Endothelial cell of umbilical vein (primary cell): ENCODE measurements around the gene OSBPL8.
A peak's percentile ranks its signal among the peaks of the same experiment; 100 is the strongest.

Experiments used
- CTCF ChIP-seq, 2 donors: IDR thresholded peaks; 1 replicate in 1 of 2; 2 replicates in 1 of 2; pipeline ENCODE4 v1.5.1; 2011; ENCODE audit warnings: low read length in 2 of 2, mild to moderate bottlenecking in 2 of 2, moderate library complexity in 2 of 2, control low read depth in 1 of 2, inconsistent platforms in 1 of 2, low read depth in 1 of 2; ENCODE audit not compliant: insufficient read depth in 1 of 2; ENCODE audit errors: extremely low read depth in 1 of 2
- EZH2 ChIP-seq: IDR thresholded peaks from 2 replicates; pipeline ENCODE4 v1.6.1; 2012; ENCODE audit warnings: borderline replicate concordance, low read depth, mild to moderate bottlenecking, moderate library complexity, low read length, inconsistent platforms; ENCODE audit not compliant: severe bottlenecking
- FOS ChIP-seq: IDR thresholded peaks from 2 replicates; pipeline ENCODE4 v1.6.1; 2011; ENCODE audit warnings: mild to moderate bottlenecking, low read length, moderate library complexity, borderline replicate concordance; ENCODE audit not compliant: insufficient read depth
- GATA2 ChIP-seq: IDR thresholded peaks from 2 replicates; pipeline ENCODE4 v1.7.0; 2011; ENCODE audit warnings: low read depth, mild to moderate bottlenecking, moderate library complexity, mixed read lengths, low read length; ENCODE audit not compliant: insufficient read length, insufficient read depth
- JUN ChIP-seq: IDR thresholded peaks from 2 replicates; pipeline ENCODE4 v1.6.1; 2011; ENCODE audit warnings: borderline replicate concordance, low read depth; ENCODE audit not compliant: insufficient read length, insufficient read depth
- MYC ChIP-seq: IDR thresholded peaks from one replicate; pipeline ENCODE4 v1.6.1; 2011; ENCODE audit warnings: mild to moderate bottlenecking, low read depth, low read length
- POLR2A ChIP-seq: IDR thresholded peaks from 2 replicates; pipeline ENCODE4 v1.6.1; 2012; ENCODE audit warnings: low read depth, mild to moderate bottlenecking, control low read depth, low read length
- POLR2AphosphoS5 ChIP-seq: IDR thresholded peaks from 2 replicates; pipeline ENCODE4 v1.6.1; 2012; ENCODE audit warnings: low read depth, mild to moderate bottlenecking, control low read depth, low read length, moderate library complexity; ENCODE audit not compliant: insufficient read depth
- TF ChIP-seq, protein P1 (sequence below): IDR thresholded peaks from 2 replicates; pipeline ENCODE4 v1.6.1; 2011; ENCODE audit not compliant: insufficient read depth, insufficient read length

- TF ChIP-seq CTCF (IDR thresholded peaks at IDR 0.05; ENCODE audit: extremely low read depth in 1 of 2, insufficient read depth in 1 of 2, low read depth in 1 of 2, low read length in 2 of 2), result no peak
- TF ChIP-seq POLR2AphosphoS5, result no peak
- no peak for TF ChIP-seq EZH2
- no peak for TF ChIP-seq POLR2A
- TF ChIP-seq JUN, result peak; percentile 88
- peak; percentile 89 for TF ChIP-seq FOS
- no peak for TF ChIP-seq GATA2
- no peak for TF ChIP-seq MYC
- TF ChIP-seq, protein P1, sequence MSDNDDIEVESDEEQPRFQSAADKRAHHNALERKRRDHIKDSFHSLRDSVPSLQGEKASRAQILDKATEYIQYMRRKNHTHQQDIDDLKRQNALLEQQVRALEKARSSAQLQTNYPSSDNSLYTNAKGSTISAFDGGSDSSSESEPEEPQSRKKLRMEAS, result no peak
These were observed 89.3 kb downstream of the OSBPL8 start for GRCh38 chr12:76470028-76470939.
